HAP-1 (cell line): ENCODE data around the gene IL5RA.

Source experiments
- DNase-seq, 2 experiments: peaks; one replicate each; pipeline ENCODE4 v3.0.0-alpha.2; 2016 to 2020; ENCODE audit warnings: low spot score in 2 of 2
- H3K27me3 ChIP-seq: fragments of 250-450 bp; sonication (Bioruptor Pico); 2 replicates; pipeline ENCODE4 v1.5.1; 2020; ENCODE audit warnings: low read depth, mild to moderate bottlenecking, moderate library complexity
- H3K36me3 ChIP-seq: fragments of 250-450 bp; sonication (Bioruptor Pico); replicated peaks from 2 replicates; pipeline ENCODE4 v1.5.1; 2020; ENCODE audit warnings: mild to moderate bottlenecking
- H3K4me1 ChIP-seq: fragments of 250-450 bp; sonication (Bioruptor Pico); 2 replicates; pipeline ENCODE4 v1.5.1; 2020; ENCODE audit warnings: mild to moderate bottlenecking
- H3K4me3 ChIP-seq: fragments of 250-450 bp; sonication (Bioruptor Pico); 2 replicates; pipeline ENCODE4 v1.5.1; 2020; ENCODE audit warnings: mild to moderate bottlenecking, moderate library complexity
- H3K9me3 ChIP-seq: fragments of 250-450 bp; sonication (Bioruptor Pico); 2 replicates; pipeline ENCODE4 v1.5.1; 2020; ENCODE audit warnings: mild to moderate bottlenecking, moderate library complexity
- in situ Hi-C: fragments of 300-500 bp; cut with MboI; formaldehyde crosslinking; loops from 3 replicates; pipeline ENCODE4 v1.14.3; 2020; ENCODE audit warnings: low sequenced_read_pairs, inconsistent platforms, mixed read lengths

The IL5RA gene

GRCh38 chr3:3110299-3110630 lies at the start of gene IL5RA:
TSS of gene IL5RA (minus strand) at chr3:3110374. CDS start at chr3:3104984, 5,390 bp downstream.
- Histone ChIP-seq H3K27me3 (no peaks in the 10 kb centered on the region; the same call in 1 of the 2 replicates), H3K4me3 (no peak within 1 kb of the TSS), H3K9me3 (no peaks in the 10 kb centered on the region), H3K4me1 (no peaks in the 10 kb centered on the region), H3K36me3 (no peaks in the 10 kb centered on the region)
- in situ Hi-C loops, result no loop called here
- DNase-seq, result no peak

GRCh38 chr3:3157484-3157883 lies 47.3 kb upstream of the IL5RA start:
- Histone ChIP-seq H3K9me3 (no peaks in the 10 kb centered on the region), H3K27me3 (no peaks in the 10 kb centered on the region), H3K4me3 (no peak overlapping the region), H3K4me1 (no peaks in the 10 kb centered on the region), H3K36me3 (peaks cover 47% of the 10 kb centered on the region)
- DNase-seq, result no peak
- in situ Hi-C loops, result no loop called here

- no peaks in the 10 kb centered on the region for H3K27me3 ChIP-seq
- H3K4me3 ChIP-seq, result no peak overlapping the region
- in situ Hi-C loops, result no loop called here
- H3K36me3 ChIP-seq, result peaks cover 63% of the 10 kb centered on the region
- H3K4me1 ChIP-seq, result no peaks in the 10 kb centered on the region
- DNase-seq, result no peak
- H3K9me3 ChIP-seq, result no peaks in the 10 kb centered on the region
These were observed 44.9 kb upstream of the IL5RA start for GRCh38 chr3:3154879-3155610.

- no peak for DNase-seq
- in situ Hi-C loops, result no loop called here
- Histone ChIP-seq H3K4me3 (no peak overlapping the region), H3K36me3 (peaks cover 84% of the 10 kb centered on the region), H3K27me3 (no peaks in the 10 kb centered on the region), H3K4me1 (no peaks in the 10 kb centered on the region), H3K9me3 (no peaks in the 10 kb centered on the region)
These were observed 41.3 kb upstream of the IL5RA start for GRCh38 chr3:3151513-3151912.

- H3K4me1 ChIP-seq, result no peaks in the 10 kb centered on the region
- H3K9me3 ChIP-seq, result no peaks in the 10 kb centered on the region
- H3K27me3 ChIP-seq, result no peaks in the 10 kb centered on the region
- no peak for DNase-seq
- no peak overlapping the region for H3K4me3 ChIP-seq
- in situ Hi-C loops, result no loop called here
- H3K36me3 ChIP-seq, result peaks cover 88% of the 10 kb centered on the region
These were observed 39.4 kb upstream of the IL5RA start for GRCh38 chr3:3149560-3149959.

GRCh38 chr3:3145831-3146230 lies 35.7 kb upstream of the IL5RA start:
- DNase-seq, result no peak
- Histone ChIP-seq H3K27me3 (no peaks in the 10 kb centered on the region), H3K4me1 (no peaks in the 10 kb centered on the region), H3K4me3 (no peak overlapping the region), H3K36me3 (peaks cover 95% of the 10 kb centered on the region), H3K9me3 (no peaks in the 10 kb centered on the region)
- in situ Hi-C loops, result no loop called here

- no peaks in the 10 kb centered on the region for H3K27me3 ChIP-seq
- no peak overlapping the region for H3K4me3 ChIP-seq
- H3K4me1 ChIP-seq, result no peaks in the 10 kb centered on the region
- no peaks in the 10 kb centered on the region for H3K9me3 ChIP-seq
- peaks cover 93% of the 10 kb centered on the region for H3K36me3 ChIP-seq
- in situ Hi-C loops, result no loop called here
- no peak for DNase-seq
These were observed 31.8 kb upstream of the IL5RA start for GRCh38 chr3:3141939-3142338.

- Histone ChIP-seq H3K27me3 (no peaks in the 10 kb centered on the region), H3K4me1 (no peaks in the 10 kb centered on the region), H3K9me3 (no peaks in the 10 kb centered on the region), H3K4me3 (no peak overlapping the region), H3K36me3 (peaks cover 59% of the 10 kb centered on the region)
- in situ Hi-C loops, result no loop called here
- no peak for DNase-seq
These were observed 27.4 kb upstream of the IL5RA start for GRCh38 chr3:3137526-3137925.

GRCh38 chr3:3134750-3135448 lies 24.7 kb upstream of the IL5RA start:
- Histone ChIP-seq H3K4me1 (no peaks in the 10 kb centered on the region), H3K27me3 (no peaks in the 10 kb centered on the region), H3K36me3 (peaks cover 48% of the 10 kb centered on the region), H3K4me3 (no peak overlapping the region), H3K9me3 (no peaks in the 10 kb centered on the region)
- no peak for DNase-seq
- in situ Hi-C loops, result no loop called here

GRCh38 chr3:3133500-3133899 lies 23.3 kb upstream of the IL5RA start:
- DNase-seq, result no peak
- Histone ChIP-seq H3K9me3 (no peaks in the 10 kb centered on the region), H3K36me3 (peaks cover 48% of the 10 kb centered on the region), H3K4me3 (no peak overlapping the region), H3K4me1 (no peaks in the 10 kb centered on the region), H3K27me3 (no peaks in the 10 kb centered on the region)
- in situ Hi-C loops, result no loop called here

GRCh38 chr3:3129579-3129978 lies 19.4 kb upstream of the IL5RA start:
- DNase-seq, result no peak

GRCh38 chr3:3127432-3128010 lies 17.3 kb upstream of the IL5RA start:
- Histone ChIP-seq H3K27me3 (no peaks in the 10 kb centered on the region), H3K4me3 (peak overlapping the region; percentile 93), H3K36me3 (peaks cover 28% of the 10 kb centered on the region), H3K9me3 (no peaks in the 10 kb centered on the region), H3K4me1 (no peaks in the 10 kb centered on the region; the same call in 1 of the 2 replicates)
- in situ Hi-C loops, result no loop called here
- peak in 1 of 2 experiments; percentile 23 for DNase-seq

More at GRCh38 chr3:3129579-3129978, 19.4 kb upstream of the IL5RA start:
- no peaks in the 10 kb centered on the region for H3K27me3 ChIP-seq
- no peaks in the 10 kb centered on the region; the same call in 1 of the 2 replicates for H3K4me1 ChIP-seq
- H3K9me3 ChIP-seq, result no peaks in the 10 kb centered on the region
- in situ Hi-C loops, result no loop called here
- peaks cover 32% of the 10 kb centered on the region for H3K36me3 ChIP-seq
- no peak overlapping the region for H3K4me3 ChIP-seq

- in situ Hi-C loops, result no loop called here
- H3K9me3 ChIP-seq, result no peaks in the 10 kb centered on the region
- peak; percentile 84 to 96 for DNase-seq
- no peaks in the 10 kb centered on the region; the same call in 1 of the 2 replicates for H3K4me1 ChIP-seq
- H3K4me3 ChIP-seq, result peak within 1 kb of the TSS; percentile 93
- H3K27me3 ChIP-seq, result no peaks in the 10 kb centered on the region
- peaks cover 28% of the 10 kb centered on the region for H3K36me3 ChIP-seq
These were observed 16.6 kb upstream of the IL5RA start, which contains the start of gene TRNT1 for GRCh38 chr3:3126477-3127431. TSS of gene TRNT1 (plus strand) at chr3:3126940. CDS start at chr3:3129041, 2,101 bp downstream.
